Stimulated activated CD4-positive, alpha-beta T cell treated with anti-CD3 and anti-CD28 coated beads, Interleukin-2, amount 100 ng/mL, for 4 hours (primary cell): Measurements from ENCODE around the gene LENG9.
A peak's percentile ranks its signal among the peaks of the same experiment; 100 is the strongest.
"Not testable (repeated sequence)": the region's sequence is repeated elsewhere in the genome, so short reads cannot be mapped to it uniquely, and the experiment has no call there.

Source experiments
- DNase-seq: peaks from one replicate; pipeline ENCODE4 v3.0.0-alpha.2; 2020; ENCODE audit warnings: low read depth

Gene LENG9

DNA sequence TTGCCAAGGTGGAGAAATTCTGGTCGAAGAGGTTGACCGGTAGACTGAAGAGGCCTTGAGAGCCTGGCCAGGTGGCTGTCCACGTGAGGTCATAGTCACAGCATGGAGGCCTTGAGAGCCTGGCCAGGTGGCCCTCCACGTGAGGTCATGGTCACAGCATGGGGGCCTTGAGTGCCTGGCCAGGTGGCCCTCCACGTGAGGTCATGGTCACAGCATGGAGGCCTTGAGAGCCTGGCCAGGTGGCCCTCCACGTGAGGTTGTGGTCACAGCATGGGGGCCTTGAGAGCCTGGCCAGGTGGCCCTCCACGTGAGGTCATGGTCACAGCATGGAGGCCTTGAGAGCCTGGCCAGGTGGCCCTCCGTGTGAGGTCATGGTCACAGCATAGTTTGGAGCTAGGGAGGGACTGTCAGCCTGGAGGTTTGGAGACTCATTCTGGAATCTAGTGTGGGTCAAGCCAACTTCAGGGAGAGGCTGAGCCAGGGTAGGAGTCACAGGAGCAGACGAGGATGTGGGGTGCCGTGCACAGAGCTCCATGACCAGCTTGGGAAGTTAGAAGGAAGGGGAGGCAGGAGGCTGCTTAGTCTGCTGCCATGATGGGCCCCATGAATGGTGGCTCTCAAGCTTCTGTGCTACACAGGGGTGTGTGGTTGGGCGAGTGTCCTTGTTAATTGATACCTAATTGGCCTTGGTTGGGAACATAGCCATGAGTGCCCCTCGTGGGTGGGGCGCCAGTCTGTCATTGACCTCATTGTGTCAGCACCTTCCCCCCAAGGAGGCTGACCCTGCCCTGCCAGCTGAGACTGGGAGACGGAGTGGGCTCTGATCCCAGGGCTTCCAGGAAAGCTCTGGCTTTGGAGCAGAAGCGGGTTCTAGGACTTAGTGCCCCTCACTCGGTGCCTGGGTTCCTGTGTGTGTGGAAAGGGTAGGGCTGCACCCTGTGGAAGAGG, 4.0 kb downstream of the LENG9 start:
- DNase-seq, result no peak

DNA sequence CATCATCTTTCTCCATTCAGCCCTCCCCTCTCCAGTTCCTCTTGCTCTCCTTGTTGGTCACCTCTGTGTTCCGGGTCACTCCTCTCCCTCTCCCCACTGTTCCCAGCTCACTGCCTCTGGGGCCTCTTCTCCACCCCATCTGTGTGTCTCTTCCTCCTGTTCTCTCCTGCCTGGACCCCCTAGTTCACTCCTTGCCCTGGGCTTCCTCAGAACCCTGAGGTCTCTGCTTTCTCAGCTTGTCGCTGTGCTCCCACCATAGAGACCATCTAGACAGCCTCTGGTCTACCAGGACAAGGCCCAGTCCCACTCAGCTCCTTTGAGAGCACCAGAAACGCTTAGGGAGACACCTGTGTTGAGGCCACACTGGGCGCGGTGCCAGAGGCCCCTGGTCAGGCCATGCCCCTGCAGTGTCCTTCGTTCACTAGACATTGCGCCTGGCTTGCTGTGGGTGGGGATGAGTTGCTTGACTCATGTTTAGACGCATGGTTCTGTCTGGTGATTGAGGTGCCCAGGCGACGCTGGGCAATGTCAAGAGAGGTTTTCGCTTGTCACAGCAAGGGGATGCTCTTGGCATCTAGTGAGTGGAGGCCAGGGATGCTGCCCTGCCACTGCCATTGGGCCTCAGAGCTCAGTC, 4.8 kb downstream of the LENG9 start:
- DNase-seq, result no peak

- no peak for DNase-seq
Observed at GRCh38 chr19:54457773-54458647, 5.6 kb downstream of the LENG9 start.

DNA sequence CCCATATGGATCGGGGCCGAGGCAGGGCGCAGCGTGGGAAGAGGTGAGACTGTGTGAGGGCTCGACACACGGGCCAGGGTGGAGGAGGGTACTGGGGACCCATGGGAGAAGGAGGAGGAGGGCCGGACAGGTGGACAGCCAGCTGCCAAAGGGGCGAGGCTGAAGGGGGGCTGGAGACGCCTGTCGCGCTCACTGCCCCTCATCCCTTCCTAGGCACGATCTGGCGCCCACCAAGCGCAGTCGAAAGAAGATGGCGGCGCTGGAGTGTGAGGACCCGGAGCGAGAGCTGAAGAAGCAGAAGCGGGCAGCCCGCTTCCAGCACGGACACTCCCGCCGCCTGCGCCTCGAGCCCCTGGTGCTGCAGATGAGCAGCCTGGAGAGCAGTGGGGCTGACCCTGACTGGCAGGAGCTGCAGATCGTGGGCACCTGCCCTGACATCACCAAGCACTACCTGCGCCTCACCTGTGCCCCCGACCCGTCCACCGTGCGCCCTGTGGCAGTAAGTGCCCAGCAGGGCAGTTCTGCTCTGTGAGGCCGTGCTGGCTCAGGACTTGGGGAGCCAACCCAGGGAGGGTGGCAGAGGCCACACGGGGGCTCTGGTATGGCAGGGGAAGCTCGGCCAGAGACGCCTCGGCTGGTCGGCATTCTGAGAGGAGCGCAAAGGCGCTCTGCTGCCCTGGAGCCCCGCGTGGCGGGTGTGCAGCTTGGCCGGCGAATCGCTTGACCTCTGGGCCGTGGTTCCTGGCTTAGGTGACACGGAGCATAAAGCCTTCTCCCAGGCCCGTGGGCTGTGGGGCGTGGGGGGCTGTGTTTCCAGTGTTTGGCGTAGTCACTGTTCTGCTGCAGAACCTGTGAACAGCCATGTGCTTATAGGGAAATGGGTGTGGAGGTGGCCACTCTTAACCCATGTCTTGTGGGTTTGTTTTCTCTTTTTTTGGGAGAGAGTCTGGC, 6.9 kb downstream of the LENG9 start:
- DNase-seq, result no peak

GRCh38 chr19:54455786-54456422, 7.7 kb downstream of the LENG9 start:
- DNase-seq, result no peak

GRCh38 chr19:54454781-54455675, 8.6 kb downstream of the LENG9 start:
- DNase-seq, result no peak

- DNase-seq, result no peak
Observed at GRCh38 chr19:54453921-54454780, 9.4 kb downstream of the LENG9 start.

- no peak for DNase-seq
Observed at GRCh38 chr19:54452626-54453025, 11.0 kb downstream of the LENG9 start.

GRCh38 chr19:54451997-54452396, 11.6 kb downstream of the LENG9 start:
- DNase-seq, result no peak

DNA sequence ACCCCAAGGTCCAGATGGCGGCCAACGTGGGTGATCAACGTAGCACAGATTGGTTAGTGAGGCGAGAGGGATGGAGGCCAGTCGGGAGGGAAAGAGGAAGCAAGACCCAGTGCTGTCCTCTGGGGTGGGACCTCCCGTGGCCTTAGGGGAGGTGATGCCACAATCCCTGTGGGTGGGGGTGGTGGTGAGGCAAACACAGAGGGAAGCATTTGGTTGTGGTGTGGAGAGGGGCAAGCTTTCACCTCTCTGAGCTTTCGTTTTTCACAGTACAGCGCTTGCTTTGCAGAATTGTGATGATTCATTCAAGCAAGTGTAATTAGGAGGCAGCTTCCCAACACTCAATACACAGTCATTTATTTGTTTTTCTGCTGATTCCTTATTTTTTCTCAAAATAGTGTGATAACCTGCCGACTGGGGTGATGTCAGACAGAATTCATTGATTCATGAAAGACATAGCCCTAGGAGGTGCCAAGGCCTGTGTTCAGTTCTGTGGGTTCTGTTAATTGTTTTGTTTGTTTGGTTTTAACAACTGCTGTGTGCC, 12.2 kb downstream of the LENG9 start:
- no peak for DNase-seq

- DNase-seq, result no peak
Observed at GRCh38 chr19:54449701-54450069, 13.9 kb downstream of the LENG9 start.

DNA sequence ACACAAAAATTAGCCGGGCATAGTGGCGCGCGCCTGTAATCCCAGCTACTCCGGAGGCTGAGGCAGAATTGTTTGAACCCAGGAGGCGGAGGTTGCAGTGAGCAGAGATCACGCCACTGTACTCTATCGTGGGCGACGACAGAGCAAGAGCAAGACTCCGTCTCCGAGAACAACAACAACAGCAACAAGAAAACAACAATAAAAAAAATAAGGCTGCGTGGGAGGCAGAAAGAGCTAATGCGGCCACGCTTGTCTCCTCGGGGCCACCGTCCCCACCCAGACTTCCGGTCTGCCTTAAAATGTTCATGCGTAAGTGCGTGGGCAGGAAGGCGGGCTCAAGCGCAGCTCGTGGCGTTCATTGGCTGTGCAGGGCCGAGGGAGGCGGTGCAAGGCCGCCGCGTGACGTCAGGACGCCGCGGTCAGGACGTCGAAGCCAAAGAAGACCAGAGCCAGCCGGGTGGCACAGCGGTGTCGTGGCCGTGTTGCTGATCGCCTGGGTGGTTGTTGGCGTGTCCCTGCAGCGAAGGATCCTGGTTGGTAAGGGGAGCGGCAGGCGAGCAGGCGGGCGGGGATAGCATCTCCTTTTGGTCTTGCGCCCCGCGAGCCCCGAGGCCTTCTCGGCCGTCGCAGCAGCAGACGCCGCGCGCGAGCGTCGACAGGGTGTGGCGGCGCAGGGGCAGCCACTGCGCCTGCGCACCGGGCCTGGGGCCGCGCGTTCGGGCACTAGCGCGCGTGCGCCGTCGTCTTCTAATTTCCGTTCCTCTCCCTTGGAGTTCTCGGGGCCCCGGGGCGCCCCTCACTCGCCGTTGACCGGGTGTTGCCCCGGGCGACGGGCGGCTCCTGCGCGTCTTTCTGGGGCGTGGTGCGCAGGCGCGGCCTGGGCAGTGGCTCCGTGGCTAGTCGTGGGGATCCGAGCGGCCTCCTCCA, 14.5 kb downstream of the LENG9 start, which contains the start of gene LENG8:
TSS of gene LENG8 (plus strand) at position 426 of the 927 bp plus-strand sequence. CDS start 2,146 bp downstream, outside the sequence.
- peak; percentile 96 for DNase-seq

GRCh38 chr19:54448040-54448773, 15.4 kb downstream of the LENG9 start:
- no peak for DNase-seq

DNA sequence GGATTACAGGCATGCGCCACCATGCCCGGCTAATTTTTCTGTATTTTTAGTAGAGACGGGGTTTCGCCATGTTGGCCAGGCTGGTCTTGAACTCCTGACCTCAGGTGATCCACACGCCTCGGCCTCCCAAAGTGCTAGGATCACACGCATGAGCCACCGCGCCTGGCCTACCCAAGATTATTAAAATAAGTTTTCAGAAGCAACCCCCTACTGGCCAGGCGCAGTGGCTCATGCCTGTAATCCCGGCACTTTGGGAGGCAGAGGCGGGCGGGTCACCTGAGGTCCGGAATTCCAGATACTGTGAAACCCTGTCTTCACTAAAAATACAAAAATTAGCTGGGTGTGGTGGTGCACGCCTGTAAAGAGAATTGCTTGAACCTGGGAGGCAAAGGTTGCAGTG, 17.2 kb downstream of the LENG9 start:
- DNase-seq, result not testable (repeated sequence)

- DNase-seq, result no peak
Observed at GRCh38 chr19:54444737-54445136, 18.8 kb downstream of the LENG9 start.

DNA sequence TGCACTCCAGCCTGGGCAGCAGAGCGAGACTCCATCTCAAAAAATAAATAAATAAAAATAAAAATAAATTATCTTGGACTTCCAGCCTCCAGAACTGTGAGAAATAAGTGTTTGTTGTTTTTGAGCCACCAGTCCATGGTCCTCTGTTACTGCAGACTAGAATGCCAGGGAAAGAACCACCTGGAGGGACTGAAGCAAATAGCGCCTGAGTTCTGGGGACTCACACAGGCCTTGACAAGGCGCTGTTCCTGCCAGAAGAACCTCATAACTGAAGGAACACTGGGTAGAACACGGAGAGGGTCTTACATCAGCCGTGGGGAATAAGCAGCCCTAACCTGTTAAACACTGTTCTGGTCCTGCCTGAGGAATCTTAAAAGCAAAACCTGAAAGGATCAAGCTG, 22.9 kb downstream of the LENG9 start:
- DNase-seq, result no peak
